Muscle of arm (tissue), 12 donors: ENCODE measurements around the gene DACH1. TPM values are rescaled to one million over a fixed set of nuclear protein-coding genes. Genes with fewer than 3 reads are reported as not detected.

ENCODE experiments used
- DNase-seq: peaks from one replicate; pipeline ENCODE4 v3.0.0-alpha.2; 2013
- polyA plus RNA-seq, 12 donors: library from polyadenylated mRNA; unstranded; fragments of 120-200 nt; gene quantifications; one replicate each; pipeline ENCODE4 v1.2.1, GENCODE V29; 2013; ENCODE audit not compliant: insufficient read length in 12 of 12

Gene DACH1
- polyA plus RNA-seq, 12 donors, result 5.7 to 12.0 (median 10.6) TPM; not detected in 1

DNA sequence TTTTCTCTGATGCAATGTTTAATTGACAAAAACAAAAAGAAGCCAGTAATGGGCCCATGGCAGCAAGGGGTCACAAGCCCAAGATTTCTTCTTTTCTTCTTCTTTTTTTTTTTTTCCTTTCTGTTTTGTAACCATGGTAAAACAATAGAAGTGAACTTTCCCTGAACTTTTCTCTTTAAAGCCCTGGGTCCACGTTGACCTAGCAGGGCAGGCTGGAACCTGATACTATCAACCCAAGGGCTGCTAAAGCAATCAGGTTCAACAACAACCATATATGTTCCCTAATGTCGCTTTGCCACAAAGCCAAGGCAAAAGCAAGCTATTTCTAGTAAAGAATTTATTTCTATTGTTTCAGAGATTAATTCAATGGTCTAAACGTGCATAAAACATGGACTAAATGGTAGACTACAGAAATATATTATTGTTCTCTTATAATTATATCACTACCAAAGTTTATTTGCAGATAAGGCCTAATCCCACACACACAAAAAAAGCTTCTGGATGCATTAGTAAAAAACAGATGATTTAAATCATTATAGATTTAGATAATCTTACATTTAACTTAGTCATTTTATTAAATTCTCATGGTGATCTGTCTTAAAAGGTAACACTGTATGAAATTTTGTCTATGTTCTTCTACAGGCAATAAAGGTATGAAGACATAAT is 153.9 kb downstream of the DACH1 start:
- DNase-seq, result peak; percentile 20

DNA sequence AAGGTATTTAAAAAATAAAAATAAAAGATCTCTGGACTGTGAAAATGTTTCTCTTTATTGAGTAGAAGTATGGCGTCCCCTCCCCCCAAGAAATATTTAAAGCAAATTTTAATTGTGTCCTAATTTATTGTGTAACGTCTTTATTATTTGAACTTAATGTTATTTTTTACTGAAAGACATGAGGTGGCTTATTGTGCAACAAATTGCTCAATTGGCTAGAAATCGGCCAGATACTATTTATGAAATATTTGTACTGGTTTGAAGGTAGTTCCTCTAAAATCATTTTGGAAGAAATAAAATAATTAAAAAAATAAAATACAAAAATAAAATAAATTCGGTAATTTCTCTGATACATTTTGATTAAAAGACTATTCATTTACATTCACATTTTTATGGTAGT is 162.3 kb downstream of the DACH1 start:
- DNase-seq, result no peak

DNA sequence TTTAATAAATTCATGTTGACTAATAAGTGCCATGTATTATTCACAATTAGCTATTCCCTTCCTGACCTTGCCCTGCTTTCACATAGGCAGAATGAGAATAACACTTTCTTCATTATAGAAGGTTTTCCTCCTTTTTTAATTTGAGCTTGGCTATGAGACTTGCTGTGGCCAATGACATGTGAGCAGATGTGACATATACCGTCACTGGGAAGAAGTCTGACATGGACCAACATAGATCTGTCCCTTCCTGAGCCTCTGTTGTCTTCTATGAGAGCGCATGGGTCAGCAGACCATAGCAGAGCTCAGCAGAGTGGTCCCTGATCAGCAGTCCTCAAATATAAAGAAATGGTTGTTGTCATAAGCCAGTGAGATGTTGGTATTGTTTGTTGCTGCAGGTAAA is 163.9 kb downstream of the DACH1 start:
- DNase-seq, result no peak

GRCh38 chr13:71702253-71702652 is 164.8 kb downstream of the DACH1 start:
- no peak for DNase-seq

- DNase-seq, result no peak
Measured at GRCh38 chr13:71701741-71702140, 165.3 kb downstream of the DACH1 start.

DNA sequence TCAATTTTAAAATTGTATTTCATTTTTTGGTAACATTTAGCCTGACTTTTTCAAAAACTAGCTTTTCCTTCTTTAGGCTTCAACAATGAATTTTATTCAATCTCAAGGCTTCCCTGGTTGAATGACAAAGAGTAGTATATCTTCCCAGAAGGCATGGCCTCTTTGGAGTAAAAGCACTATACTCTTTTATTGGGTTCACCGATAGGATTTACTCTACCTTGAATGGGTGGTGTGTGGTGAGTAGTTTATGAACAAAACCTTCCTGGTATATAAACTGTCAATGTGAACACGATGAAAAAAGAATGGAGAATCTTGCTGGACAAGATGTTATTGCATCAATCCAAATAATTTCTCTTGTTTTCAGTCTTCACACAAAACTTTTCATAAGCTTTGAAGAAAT is 167.7 kb downstream of the DACH1 start:
- DNase-seq, result no peak

DNA sequence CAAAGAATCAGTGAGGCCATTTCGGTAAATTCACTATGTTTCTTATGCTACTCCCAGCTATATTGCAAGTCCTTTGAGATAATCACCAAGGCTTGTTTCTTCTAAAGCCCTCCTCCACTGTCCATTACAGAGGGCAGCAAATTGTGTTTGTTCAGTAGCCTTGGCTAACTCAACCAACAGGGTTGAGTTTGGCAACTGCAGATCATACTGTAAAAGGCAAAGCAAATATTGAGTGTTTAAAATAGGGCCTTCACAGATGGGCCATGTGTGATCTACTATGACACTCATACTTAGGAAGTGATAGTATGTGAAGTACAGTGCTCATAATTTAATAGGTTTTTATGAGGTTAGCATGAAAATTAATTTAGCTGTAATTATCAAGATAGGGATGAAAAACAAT is 171.3 kb downstream of the DACH1 start:
- DNase-seq, result no peak

DNA sequence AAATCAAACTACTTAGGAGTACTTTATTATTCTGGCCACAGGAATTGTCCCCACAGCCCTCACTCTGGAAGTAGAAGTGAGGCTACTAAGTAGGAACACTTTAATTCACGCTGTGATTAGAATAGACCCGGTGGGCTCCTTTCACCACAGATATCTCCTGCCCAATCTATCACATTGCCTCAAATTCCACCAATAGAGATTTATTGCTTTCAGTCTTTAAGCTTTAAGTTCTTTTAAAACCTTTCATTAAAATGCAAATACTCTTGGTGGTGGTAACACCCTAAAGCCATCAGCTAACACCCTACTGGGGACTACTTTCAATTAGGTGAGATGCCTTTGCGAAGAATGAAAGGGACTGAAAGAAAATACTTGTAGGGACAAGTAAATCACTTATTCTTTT is 181.9 kb downstream of the DACH1 start:
- DNase-seq, result no peak

DNA sequence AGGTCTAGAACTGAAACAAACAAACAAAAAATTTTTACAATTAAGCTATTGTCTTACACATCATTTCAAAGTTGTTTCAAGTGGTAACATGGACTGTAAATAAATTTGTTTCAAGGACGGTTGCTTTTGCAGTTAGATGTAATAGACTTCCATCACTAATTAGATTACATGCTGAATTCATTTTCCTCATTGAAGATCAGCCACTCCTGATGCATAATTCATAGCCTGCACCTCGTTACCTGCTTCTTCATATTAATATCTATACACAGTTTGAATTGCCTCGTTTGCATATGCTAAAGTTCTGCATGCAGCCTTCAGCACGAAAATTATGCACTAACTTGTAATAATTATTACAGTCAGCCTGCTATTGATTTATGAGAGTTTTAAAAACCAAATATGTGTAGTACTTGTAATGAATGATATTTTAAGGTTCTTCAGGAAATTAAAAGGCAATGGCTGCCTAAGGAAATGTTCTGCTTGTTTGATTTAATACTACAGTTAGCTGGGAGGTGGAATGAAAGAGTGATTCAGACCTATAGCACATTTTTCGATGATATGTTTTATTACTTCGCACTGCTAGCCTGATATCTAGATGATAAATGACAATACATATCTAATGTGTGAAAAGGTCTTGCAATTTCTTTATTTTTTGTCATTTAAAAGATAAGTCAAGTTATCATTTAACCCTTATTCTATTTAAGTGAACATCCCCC is 184.9 kb downstream of the DACH1 start:
- DNase-seq, result no peak

- DNase-seq, result no peak
Measured at GRCh38 chr13:71677124-71677523, 189.9 kb downstream of the DACH1 start.

DNA sequence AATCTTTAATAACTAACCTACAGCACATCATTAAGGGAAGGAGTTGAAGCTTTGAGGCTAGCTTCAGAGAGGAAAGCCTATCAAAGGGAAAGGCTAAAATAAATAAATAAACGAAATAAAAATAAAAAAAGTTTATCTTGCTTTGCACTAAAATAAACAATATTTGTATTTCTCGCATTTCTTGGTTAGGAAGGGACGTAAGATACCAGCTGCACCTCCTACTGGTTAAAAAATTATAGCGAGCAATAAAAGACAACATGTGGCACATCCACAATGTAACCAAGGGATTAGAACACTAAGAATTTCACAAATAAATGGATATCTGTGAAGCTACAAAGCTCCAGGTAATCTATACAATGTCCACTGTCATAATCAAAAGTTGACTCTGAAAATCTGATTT is 194.5 kb downstream of the DACH1 start:
- no peak for DNase-seq

DNA sequence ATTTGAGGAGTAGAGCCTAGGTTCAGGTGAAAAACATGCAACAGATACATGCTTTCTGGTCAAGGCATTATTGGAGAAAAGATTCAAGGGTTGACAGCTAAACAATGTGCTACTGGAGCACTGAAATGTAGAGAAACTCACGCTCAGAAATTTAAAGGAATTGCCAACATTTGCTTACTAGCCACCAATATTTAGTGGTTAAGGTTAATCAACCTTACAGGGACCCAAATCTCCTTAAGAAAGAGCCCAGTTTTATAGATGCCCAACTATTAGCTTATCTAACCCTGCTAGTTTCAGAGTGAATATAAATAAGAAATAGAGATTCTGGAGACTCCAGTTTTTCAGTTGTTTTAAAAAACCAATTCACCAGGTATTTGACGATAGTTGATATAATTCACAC is 203.6 kb downstream of the DACH1 start:
- DNase-seq, result no peak

DNA sequence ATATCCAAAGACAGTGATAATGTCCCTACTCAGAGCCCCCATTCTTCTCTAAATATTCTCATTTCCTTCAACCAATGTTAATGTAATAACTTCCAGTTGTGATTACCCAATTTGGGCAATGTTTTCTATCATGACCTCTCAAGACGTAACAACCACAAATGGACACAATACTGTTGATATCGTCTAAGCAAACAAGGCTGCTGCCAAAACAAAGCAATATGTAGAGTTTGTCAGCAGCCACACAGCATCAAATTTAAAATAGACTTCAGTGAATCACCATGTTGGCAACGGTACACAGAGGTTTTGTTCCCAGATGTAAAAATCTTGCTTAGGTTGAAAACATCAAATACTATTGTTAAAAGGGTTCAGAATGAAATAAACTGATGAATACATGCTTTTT is 205.1 kb downstream of the DACH1 start:
- no peak for DNase-seq

DNA sequence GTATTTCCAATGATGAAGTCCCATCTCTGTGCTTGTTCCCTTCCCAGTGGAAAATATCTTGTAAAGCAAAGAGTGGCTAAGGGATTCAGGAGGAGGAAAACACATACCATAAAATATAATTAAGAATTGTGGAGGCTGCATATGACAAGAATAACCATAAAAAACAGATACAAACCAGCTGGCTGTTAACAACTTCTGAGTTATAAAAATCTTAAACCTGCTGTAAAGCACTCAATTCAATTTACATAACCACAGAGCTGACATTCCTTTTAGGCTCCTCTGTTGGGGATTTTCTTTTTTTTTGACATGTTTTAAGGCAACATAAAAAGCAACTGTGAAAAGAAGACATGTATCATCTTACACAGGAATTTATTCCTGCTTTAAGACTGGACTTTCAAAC is 207.6 kb downstream of the DACH1 start:
- DNase-seq, result no peak

- DNase-seq, result no peak
Measured at GRCh38 chr13:71645467-71645866, 221.5 kb downstream of the DACH1 start.

- no peak for DNase-seq
Measured at GRCh38 chr13:71644579-71644978, 222.4 kb downstream of the DACH1 start.

DNA sequence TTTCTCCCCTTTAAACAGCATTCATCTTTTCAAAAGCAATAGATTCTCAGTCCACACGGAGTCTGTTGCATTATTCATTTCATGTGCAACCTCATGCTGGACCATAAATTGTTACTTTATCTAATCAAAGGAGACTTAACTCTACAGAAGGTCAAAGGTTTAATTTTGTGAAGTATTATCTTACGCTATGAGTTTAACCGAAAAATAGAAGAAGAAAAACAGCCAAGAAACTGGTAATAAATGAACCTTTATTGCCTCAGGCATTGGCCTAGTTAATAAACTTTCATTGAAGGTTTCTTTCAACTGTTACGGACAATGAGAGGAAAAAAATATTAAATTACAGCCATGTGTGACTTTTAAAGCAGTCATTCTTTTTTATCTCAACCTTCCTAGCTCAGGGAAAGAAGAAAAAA is 223.6 kb downstream of the DACH1 start:
- DNase-seq, result no peak

- DNase-seq, result no peak
Measured at GRCh38 chr13:71638751-71639150, 228.3 kb downstream of the DACH1 start.

GRCh38 chr13:71634602-71635443 is 232.2 kb downstream of the DACH1 start:
- DNase-seq, result no peak

DNA sequence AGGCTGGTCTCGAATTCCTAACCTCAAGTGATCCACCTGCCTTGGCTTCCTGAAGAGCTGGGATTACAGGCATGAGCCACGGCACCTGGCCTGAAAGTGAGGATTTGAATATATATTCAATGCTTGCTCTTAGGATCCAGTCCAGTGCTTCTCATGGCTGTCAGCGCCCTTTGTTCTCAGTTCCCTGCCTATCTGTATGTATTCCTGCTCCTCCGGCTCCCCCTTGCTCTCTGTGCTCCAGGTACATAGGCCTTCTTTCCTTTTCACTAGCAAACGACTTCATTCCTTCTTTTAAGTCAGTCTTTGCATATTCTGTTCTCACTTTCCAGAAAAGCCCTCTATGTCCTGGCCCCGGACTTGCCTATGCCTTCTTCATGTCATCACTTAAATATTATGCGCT is 232.8 kb downstream of the DACH1 start:
- DNase-seq, result no peak

DNA sequence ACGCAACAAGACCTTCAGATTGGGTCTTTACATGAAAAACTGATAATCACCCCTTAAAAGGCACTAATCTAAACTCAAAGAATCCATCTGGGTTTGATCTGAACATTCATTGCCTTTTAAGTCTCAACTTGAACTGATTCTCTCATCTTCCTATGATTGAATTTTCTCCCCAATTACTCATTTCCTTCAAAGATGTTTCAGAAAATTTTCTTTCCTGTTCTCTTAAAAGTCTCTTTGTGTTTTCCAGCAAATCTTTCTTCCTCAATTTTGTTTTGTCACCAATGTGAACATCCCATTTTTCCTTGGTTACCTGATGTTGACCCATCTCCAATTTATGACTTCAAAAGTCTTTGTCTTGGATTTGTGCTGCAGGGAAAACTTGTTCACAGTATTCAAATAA is 234.3 kb downstream of the DACH1 start:
- DNase-seq, result no peak

- DNase-seq, result no peak
Measured at GRCh38 chr13:71632206-71632605, 234.8 kb downstream of the DACH1 start.

- DNase-seq, result no peak
Measured at GRCh38 chr13:71629167-71629566, 237.8 kb downstream of the DACH1 start.
